IMR-90 (cell line): ENCODE measurements around the gene CNGA1. TPM values are rescaled to one million over a fixed set of nuclear protein-coding genes. Genes with fewer than 3 reads are reported as not detected.

Source experiments
- polyA plus RNA-seq, 3 experiments: library from polyadenylated mRNA; depleted of rRNA; stranded (reverse); fragments of >200 nt; gene quantifications; 2 replicates each; pipeline ENCODE4 v1.2.3, GENCODE V29; 2012; ENCODE audit warnings: low replicate concordance in 1 of 3
- total RNA-seq: library from RNA; depleted of rRNA; stranded (reverse); fragments of >200 nt; gene quantifications from 2 replicates; pipeline ENCODE4 v1.2.3, GENCODE V29; 2012; rRNA removed

Gene CNGA1
- total and polyA plus RNA-seq, 2 of the 4 experiments (the other 2 are of a cell fraction), result not detected

Other genes starting within 250 kb of the CNGA1 start
- gene CORIN, start 178.6 kb downstream of the CNGA1 start, total RNA-seq, result 15.6 and 20.3 TPM in 2 replicates
- 19.2 and 24.7 TPM in 2 replicates for gene CORIN, start 178.6 kb downstream of the CNGA1 start, polyA plus RNA-seq (2012; rRNA removed)
- 21.9 and 23.1 TPM in 2 replicates for gene NFXL1, start 102.1 kb downstream of the CNGA1 start, total RNA-seq
- gene NFXL1, start 102.1 kb downstream of the CNGA1 start, polyA plus RNA-seq (2012; rRNA removed), result 11.7 and 13.9 TPM in 2 replicates
- 1.1 TPM in 2 replicates for gene NIPAL1, start 91 bp upstream of the CNGA1 start, total RNA-seq
- gene NIPAL1, start 91 bp upstream of the CNGA1 start, polyA plus RNA-seq (2012; rRNA removed), result 0.89 and 0.93 TPM in 2 replicates
- not detected in 2 replicates for gene TXK, start 117.6 kb upstream of the CNGA1 start, total RNA-seq
- gene TXK, start 117.6 kb upstream of the CNGA1 start, polyA plus RNA-seq (2012; rRNA removed), result not detected in 2 replicates